IgD-negative memory B cell (primary cell): ENCODE results near the gene TMA16. TPM values are rescaled to one million over a fixed set of nuclear protein-coding genes. Genes with fewer than 3 reads are reported as not detected.

Experiments used
- H3K27ac Mint-ChIP-seq, 3 donors: one replicate each; pipeline ENCODE4 v1.8.0; 2020 to 2022; ENCODE audit warnings: mild to moderate bottlenecking in 3 of 3, mixed read lengths in 3 of 3, moderate library complexity in 1 of 3
- H3K27me3 Mint-ChIP-seq: one replicate; pipeline ENCODE4 v1.8.0; 2021; ENCODE audit warnings: mixed read lengths
- H3K36me3 Mint-ChIP-seq: one replicate; pipeline ENCODE4 v1.8.0; 2020; ENCODE audit warnings: mild to moderate bottlenecking, mixed read lengths
- H3K4me1 Mint-ChIP-seq, 3 donors: one replicate each; pipeline ENCODE4 v1.8.0; 2020 to 2022; ENCODE audit warnings: mixed read lengths in 3 of 3, mild to moderate bottlenecking in 1 of 3
- H3K4me3 Mint-ChIP-seq, 4 donors: one replicate each; pipeline ENCODE4 v1.8.0; 2020 to 2022; ENCODE audit warnings: mild to moderate bottlenecking in 4 of 4, mixed read lengths in 4 of 4, moderate library complexity in 3 of 4
- H3K9me3 Mint-ChIP-seq, 3 donors: one replicate each; pipeline ENCODE4 v1.8.0; 2020 to 2021; ENCODE audit warnings: mixed read lengths in 3 of 3, mild to moderate bottlenecking in 1 of 3
- polyA plus RNA-seq: library from polyadenylated mRNA; unstranded; fragments of 300-500 nt; fragmentation: Illumina TruSeq; gene quantifications from one replicate; pipeline ENCODE4 v1.2.3, GENCODE V29; 2021

TMA16 gene
- polyA plus RNA-seq, 1 donor from 2014 or later, result 25.1 TPM

DNA sequence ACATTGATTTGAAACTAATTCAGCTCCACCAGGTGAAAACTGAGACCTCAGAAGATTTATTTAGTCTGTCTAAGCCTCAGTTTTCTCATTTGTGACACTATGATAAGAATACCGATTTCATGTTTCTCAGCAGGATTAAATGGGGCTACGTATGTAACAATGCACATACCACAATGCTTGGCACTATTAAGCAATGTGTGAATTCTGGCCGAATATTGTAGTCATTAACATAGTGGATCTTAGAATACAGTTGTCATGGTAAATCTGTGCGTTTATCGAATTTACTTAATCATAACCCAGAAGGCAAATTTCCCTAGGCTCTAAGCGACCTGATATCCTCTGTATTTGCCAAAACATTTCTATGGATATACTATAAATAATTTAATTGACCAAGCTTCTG, 69.1 kb downstream of the TMA16 start:
- peaks cover 45 to 56% (median 55%) of the 10 kb centered on the region in 3 donors for H3K4me1 Mint-ChIP-seq
- H3K27me3 Mint-ChIP-seq, result no peaks in the 10 kb centered on the region
- H3K27ac Mint-ChIP-seq, result peak overlapping the region; percentile 59 to 85 (median 84)
- peaks cover 8 to 19% (median 12%) of the 10 kb centered on the region in 3 donors for H3K9me3 Mint-ChIP-seq
- peak overlapping the region in 1 of 4 donors; percentile 56 for H3K4me3 Mint-ChIP-seq
- peaks cover 39% of the 10 kb centered on the region for H3K36me3 Mint-ChIP-seq

DNA sequence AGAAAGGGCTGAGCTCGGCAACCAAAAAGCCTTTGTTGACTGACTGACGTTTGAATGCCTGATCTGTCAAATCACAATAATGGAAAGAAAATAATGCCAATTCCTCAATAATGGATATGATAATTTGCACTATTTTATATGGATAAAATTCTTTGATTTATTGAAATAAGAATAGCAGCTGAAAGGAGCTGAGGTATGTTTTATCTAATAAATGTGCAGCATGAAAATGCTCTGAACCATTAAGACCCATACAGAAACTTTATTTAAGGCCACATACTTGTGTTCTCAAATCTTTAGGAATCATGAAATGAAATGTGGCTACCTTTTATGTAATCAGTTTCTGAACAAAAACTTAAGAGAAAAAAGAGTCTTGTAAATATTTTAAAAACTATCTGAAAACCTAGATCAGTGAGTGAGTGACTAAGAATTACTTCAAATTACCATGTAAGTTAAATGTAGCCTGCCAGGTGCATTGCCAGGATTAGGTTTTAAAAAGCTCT, 69.8 kb downstream of the TMA16 start:
- Mint-ChIP-seq H3K36me3 (peaks cover 44% of the 10 kb centered on the region), H3K9me3 (peaks cover 8 to 19% (median 12%) of the 10 kb centered on the region in 3 donors), H3K27me3 (no peaks in the 10 kb centered on the region), H3K27ac (peak overlapping the region; percentile 76 to 85 (median 85)), H3K4me3 (peak overlapping the region in 1 of 4 donors; percentile 38), H3K4me1 (peaks cover 46 to 57% (median 56%) of the 10 kb centered on the region in 3 donors)

DNA sequence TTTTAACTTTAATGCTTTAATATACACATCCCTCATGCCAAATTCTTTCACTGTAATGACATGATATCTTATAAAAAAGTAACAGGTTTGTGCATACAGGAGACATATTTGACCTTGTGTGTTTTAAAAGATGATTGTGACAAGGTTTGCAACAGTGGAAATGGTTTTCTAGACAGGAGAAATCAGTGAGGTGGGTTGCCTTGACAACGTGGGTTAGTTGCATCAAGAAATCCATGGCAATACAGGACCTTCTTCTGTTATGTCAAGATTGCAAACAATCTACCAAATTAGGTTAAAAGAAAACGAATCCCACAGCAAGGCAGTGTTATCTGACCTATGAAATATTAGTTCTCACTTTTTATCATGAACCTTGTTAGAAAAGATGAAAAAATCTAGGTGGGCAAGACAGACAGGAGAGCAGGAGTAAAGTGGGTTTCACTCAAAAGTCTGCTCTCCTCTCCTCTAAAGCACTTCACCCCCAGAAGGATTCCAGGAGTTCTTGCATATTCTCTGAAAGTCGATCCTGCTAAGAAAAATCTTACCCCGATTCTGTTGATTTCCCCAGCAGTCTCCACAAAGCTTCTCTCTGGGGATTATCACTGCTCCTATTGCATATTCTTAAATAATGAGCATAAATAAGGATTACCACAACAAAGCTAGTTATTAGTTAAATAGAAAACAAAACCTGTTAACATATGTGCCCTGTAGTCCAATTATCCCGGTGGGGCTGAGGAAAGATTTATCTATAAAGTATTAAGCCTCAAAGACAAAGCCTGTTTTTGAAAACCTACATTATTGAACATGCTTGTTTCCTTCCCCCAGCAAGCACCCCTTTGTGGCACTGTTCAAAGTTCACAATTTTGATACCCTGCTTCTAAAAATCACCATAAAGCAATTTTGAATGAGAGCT, 71.0 kb downstream of the TMA16 start:
- Mint-ChIP-seq H3K9me3 (peaks cover 8 to 19% (median 12%) of the 10 kb centered on the region in 3 donors), H3K4me3 (peak overlapping the region in 2 of 4 donors; percentile 9 to 78), H3K4me1 (peaks cover 44 to 60% (median 53%) of the 10 kb centered on the region in 3 donors), H3K27me3 (no peaks in the 10 kb centered on the region), H3K27ac (peak overlapping the region; percentile 76 to 93 (median 85)), H3K36me3 (peaks cover 41% of the 10 kb centered on the region)

DNA sequence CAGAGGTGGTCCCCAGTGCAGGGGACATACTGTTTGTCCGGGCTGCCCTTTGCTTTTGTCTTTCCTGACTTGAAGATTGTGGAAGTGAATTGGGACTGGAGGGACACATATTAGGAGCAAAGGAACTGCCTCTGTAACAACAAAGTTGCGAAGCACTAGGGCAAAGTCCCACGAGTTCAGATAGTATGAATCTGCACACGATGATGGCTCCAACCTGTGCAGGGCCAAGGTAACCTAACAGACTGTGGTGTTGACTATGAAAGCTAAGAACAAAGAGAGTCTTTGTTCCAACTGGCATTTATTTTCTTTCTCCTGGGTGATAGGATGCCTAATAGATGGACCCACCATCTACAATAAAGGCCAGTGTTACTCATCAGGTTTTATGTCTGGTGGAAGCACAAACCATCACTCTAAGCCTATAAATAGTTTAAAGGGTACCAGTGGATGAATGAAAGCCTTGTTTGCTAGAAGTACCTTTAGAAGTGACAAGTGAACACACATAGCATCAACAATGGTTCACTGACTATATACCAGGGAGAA, 71.8 kb downstream of the TMA16 start:
- peaks cover 47 to 67% (median 58%) of the 10 kb centered on the region in 3 donors for H3K4me1 Mint-ChIP-seq
- H3K9me3 Mint-ChIP-seq, result peaks cover 8 to 18% (median 10%) of the 10 kb centered on the region in 3 donors
- peak overlapping the region in 2 of 4 donors; percentile 46 to 78 for H3K4me3 Mint-ChIP-seq
- H3K27me3 Mint-ChIP-seq, result no peaks in the 10 kb centered on the region
- peak overlapping the region; percentile 37 to 93 (median 85) for H3K27ac Mint-ChIP-seq
- H3K36me3 Mint-ChIP-seq, result peaks cover 46% of the 10 kb centered on the region

DNA sequence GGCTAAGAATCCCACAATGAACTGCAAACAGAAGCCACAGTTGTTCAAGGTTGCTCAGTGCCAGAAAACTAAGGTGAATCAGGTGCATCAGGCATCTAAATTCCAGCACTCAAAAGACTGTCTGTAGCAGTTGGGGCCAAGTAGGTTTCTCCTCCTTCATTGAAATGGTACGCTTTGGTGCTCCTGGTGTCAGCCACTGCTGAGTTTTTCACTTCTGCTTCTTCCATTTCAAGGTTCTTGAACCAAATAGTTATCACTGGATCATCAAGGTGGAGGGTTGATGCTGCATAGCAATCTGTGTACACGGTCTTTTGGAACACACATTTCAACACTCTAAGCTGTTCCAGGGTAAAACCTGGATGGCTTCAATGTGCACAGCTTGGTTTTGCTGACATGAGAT, 74.4 kb downstream of the TMA16 start:
- Mint-ChIP-seq H3K27me3 (no peaks in the 10 kb centered on the region), H3K36me3 (peaks cover 35% of the 10 kb centered on the region), H3K9me3 (peaks cover 0 to 11% (median 4%) of the 10 kb centered on the region in 3 donors), H3K4me1 (peaks cover 49 to 62% (median 56%) of the 10 kb centered on the region in 3 donors), H3K4me3 (peak overlapping the region in 3 of 4 donors; percentile 9 to 68 (median 65)), H3K27ac (peak overlapping the region; percentile 46 to 83 (median 80))

Other genes starting within 250 kb of the TMA16 start
- gene NPY1R, start 162.1 kb upstream of the TMA16 start, polyA plus RNA-seq, result not detected
- gene NPY5R, start 150.8 kb upstream of the TMA16 start, polyA plus RNA-seq, result not detected
- gene TKTL2, start 20.9 kb upstream of the TMA16 start, polyA plus RNA-seq, result not detected